Middle frontal gyrus (tissue), 1 donor: Measurements from ENCODE around the gene ATAD1.
"Not testable (repeated sequence)": the region's sequence is repeated elsewhere in the genome, so short reads cannot be mapped to it uniquely, and the experiment has no call there.

Experiments used
- DNase-seq: peaks from one replicate; pipeline ENCODE4 v3.0.0-alpha.2; 2015; ENCODE audit warnings: low spot score; ENCODE audit errors: extremely low spot score

The ATAD1 gene

GRCh38 chr10:87846711-87847110 lies 28.7 kb upstream of the ATAD1 start:
- not testable (repeated sequence) for DNase-seq

GRCh38 chr10:87846023-87846422 lies 28.0 kb upstream of the ATAD1 start:
- DNase-seq = no peak

GRCh38 chr10:87845624-87845998 lies 27.6 kb upstream of the ATAD1 start:
- DNase-seq = no peak

GRCh38 chr10:87844837-87845623 lies 27.0 kb upstream of the ATAD1 start:
- no peak for DNase-seq

- no peak for DNase-seq
These were observed 25.7 kb upstream of the ATAD1 start for GRCh38 chr10:87843714-87844113.

GRCh38 chr10:87842776-87843497 lies 24.9 kb upstream of the ATAD1 start:
- no peak for DNase-seq

GRCh38 chr10:87842220-87842641 lies 24.2 kb upstream of the ATAD1 start:
- no peak for DNase-seq

- DNase-seq = no peak
These were observed 23.2 kb upstream of the ATAD1 start for GRCh38 chr10:87841186-87841585.

DNA sequence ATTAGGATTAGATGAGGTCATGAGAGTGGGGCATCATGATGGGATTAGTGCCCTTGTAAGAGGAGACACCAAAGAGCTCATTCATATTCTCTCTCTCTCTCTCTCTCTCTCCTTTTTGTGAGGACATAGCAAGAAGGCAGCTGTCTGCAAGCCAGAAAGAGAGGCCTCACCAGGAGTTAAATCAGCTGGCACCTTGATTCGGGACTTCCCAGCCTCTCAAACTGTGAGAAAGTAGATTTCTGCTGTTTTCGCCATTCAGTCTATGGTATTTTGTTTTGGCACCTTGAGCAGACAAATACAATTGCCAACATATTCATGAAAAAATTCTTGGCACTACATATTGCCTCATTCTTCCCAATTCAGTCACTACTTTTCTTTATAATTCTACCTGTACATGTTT lies 20.6 kb upstream of the ATAD1 start:
- DNase-seq = no peak

DNA sequence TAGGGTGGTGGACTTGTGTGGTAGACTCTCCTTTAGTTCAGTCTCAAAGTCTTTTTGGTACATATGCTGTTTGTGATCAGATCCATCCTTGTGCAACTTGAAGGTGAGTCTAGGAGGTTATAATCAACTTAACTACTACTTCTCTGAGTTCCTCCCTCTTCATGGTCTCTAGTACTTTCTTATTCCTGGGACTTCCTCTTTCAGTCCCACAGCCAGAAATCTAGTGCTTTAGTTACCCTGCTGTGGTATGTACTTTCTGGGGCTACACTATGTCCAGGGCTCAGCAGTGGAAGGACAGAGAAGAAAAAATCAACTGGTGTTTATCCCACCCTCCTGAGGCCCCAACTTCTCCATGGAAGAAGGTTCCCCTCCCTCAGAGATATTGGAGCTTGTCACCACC lies 19.4 kb upstream of the ATAD1 start:
- DNase-seq = no peak

DNA sequence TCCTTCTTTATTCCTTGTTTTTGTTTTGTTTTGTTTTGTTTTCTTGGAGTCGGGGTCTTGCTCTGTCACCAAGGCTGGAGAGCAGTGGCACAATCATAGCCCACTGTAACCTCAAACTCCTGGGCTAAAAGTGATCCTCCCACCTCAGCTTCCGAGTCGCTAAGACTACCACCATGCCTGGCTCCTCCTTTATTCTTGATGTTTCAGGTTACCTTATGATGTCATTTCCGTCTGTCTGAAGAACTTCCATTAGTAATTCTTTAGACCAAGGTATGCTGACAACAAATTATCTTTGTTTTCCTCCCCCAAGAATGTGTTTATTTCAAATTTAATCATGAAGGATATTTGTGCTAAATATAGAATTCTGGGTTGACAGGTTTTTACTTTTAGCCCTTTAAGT lies 18.1 kb upstream of the ATAD1 start:
- no peak for DNase-seq

DNA sequence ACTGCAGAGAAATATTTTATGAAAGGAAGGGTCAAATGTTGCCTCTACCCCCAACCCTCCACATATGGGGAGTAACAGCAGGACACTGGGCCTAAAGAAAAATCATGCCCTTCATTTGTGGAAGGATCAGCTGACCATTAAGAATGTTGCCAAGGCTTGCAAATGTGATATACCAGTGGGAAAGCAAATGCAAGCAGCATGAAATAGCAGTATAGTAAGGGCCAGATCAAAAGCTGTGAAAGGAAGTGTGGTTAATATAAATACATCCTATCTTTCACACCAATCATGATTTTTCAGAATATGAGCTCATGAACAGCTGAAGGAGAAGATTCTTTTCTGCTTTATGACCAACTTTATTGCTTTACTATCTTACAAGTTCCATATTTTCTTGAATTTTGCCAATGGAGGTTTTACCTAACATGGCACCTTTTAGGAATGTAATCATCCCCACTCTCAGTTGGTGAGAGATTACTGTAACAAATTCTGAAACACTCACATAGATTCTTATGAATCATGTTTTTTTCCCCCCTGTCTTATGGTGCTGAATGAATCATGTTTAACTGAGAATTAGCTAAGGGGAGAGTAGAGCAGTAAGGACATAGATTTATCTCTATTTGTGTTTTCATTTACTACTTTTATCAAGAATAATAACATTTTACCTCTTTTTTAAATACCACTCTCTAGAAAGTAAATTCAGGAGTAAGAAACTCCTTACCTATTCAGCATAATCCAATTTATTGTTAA lies 12.1 kb upstream of the ATAD1 start:
- no peak for DNase-seq

DNA sequence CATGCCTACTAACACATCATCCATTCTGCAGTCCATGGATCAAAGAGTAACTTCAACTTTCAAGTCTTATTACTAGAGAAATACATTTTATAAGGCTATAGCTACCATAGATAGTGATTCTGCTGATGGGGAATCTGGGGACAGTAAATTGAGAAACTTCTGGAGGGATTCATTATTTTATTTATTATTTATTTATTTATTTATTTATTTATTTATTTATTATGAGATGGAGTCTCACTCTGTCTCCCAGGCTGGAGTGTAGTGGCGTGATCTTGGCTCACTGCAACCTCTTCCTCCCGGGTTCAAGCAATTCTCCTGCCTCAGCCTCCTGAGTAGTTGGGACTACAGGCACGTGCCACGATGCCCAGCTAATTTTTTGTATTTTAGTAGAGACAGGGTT lies 11.0 kb upstream of the ATAD1 start:
- DNase-seq = not testable (repeated sequence)

GRCh38 chr10:87827681-87828080 lies 9.7 kb upstream of the ATAD1 start:
- DNase-seq = no peak

DNA sequence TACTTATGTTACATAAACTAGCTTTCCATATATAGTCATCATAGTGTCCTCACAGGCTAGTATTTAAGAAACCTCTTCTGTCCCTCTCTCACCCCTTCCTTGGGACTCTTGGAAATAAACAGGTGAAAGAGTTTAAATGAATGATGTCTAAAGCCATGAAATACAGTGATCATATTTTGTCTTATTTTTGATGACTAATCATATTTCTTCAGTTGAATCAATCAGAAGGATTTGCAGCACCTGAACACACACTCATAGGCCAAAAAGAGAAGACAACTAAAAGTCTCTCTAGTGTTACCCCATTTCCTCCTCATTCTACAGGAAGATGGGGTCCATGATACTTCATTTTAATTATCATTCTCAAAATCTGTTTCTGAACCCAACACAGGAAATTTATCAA lies 8.6 kb upstream of the ATAD1 start:
- no peak for DNase-seq

DNA sequence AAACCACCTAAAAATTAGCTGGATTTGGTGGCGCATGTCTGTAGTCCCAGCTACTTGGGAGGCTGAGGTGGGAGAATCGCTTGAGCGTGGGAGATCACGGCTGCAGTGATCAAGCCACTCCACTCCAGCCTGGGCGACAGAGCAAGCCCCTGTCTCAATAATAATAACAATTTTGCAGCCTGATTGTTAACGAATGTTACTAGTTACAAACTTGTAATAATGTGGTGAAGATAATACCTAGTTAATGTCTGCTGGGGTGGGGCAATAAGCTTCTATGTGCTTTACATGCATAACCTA lies 1.2 kb upstream of the ATAD1 start:
- no peak for DNase-seq

DNA sequence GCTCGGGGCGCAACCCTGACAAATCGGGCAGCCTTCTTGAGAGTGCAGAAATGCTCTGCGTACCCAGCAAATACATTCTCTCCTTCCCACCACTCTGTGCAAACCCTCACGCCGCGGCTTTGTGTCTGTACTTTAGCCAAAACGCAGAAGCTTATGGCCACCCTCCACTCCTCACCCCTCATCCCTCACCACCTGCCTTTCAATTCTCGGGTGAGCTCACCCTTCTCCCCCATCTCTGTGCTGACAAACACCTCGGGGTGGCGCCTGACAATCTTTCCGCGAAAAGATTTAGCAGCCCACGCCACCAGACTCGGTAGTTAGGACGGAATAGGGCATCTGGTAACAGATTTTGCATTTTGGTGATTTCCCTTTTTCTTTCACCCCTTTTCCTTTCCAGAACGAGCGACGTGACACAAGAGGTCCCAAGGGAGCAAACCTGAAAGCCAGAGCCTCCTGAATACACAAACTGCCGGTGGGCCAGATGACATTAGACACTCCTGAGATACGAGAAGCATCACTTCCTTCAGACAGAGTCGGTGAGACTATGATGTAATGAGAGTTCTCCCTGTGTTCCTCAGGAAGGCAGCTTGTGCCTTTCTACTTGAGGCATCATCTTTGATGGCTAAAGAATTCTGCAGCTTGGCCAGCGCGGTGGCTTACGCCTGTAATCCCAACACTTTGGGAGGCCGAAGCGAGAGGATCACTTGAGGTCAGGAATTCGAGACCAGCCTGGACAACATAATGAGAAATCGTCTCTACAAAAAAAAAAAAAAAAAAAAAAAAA lies 671 bp upstream of the ATAD1 start:
- peak; percentile 9 for DNase-seq

DNA sequence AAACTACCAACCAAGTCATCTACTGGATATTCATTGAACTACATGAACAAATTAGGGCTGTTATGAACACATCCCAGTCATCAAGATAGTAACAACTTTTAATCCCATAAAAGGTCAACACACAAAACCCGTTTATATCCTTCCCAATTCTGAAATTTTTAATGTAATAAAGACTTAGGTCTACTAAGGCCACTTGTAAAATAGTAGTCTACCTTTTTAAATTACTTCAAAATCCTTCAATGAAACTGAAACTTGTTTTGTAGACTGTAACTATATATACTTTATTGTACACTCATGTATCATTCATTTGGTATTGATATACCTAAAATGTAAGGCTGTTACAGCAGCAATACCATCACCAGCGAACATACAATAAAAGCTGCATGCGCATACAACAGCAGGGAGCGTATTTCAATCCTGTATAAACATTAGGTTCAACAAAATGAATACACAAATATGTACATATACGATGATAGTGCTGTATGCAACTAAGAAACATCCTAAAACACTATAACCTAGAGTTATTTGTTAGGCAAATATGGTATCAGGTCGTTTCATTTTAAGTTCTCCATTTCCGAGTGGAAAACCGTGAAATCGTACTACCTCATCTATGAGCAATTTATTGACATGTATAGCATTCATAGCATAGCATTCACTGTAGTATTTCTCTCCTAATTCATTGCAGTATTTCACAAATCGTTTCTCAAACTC lies 973 bp downstream of the ATAD1 start:
- DNase-seq = no peak

DNA sequence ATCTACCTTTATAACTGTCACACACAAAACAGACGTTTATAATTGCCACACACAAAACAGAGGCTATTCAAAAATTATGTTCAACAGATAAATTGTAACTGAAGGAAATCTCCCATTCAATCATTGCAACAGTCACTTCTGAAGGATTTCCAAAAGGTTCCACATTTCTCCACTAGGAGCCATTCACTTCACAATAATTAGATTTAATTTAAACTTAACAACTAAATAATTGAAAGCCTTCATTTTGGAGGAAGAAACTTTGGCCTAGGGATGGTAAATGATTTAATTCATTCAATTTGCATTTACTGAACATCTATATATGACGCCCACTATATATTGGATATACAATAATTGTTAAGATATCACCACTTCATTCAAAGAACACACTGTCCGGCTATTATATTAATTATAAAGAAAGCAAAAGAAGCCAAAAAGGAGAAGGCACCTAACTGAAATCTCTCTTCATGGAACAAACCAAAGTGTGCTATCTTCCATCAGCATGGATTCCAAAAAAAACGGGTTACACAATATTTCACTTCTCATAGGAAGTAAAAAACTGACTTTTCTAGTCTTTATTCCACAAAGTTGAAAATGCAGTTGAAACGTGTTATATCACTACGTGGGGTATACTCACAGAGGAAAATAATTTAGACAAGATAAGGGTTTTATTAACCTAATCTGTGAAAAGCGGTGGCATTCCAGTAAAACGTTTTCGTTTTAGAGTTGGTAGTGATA lies 1.7 kb downstream of the ATAD1 start:
- no peak for DNase-seq

- DNase-seq = no peak
These were observed 13.0 kb downstream of the ATAD1 start for GRCh38 chr10:87804939-87805569.
